ENCODE measurements around the gene TRIM26. TPM values are rescaled to one million over a fixed set of nuclear protein-coding genes. Genes with fewer than 3 reads are reported as not detected.

Gene TRIM26
- total and polyA plus RNA-seq, 2 donors (not counting 3 experiments of a cell fraction or from before 2014, with no cell fraction given), result 30.4 to 34.5 TPM

- Histone ChIP-seq H4K20me1 (replicated peaks; ENCODE audit: control insufficient read depth, extremely low read depth, insufficient read depth, low read length) (no peaks in the 10 kb centered on the region), H3K4me3 (replicated peaks in 1 of 3; ENCODE audit: insufficient read depth in 1 of 3, low read depth in 1 of 3, low read length in 3 of 3) (no peak overlapping the region), H3K27me3 (ENCODE audit: control insufficient read depth in 2 of 2, insufficient read depth in 2 of 2, low read length in 2 of 2) (peaks cover 32 to 61% of the 10 kb centered on the region in 2 experiments), H3K4me1 (ENCODE audit: control insufficient read depth, extremely low read depth, insufficient read depth, low read length) (no peaks in the 10 kb centered on the region), H3K27ac (ENCODE audit: insufficient read depth, low read depth, low read length) (no peak overlapping the region), H2AFZ (ENCODE audit: low read depth, low read length) (no peak overlapping the region), H3K4me2 (ENCODE audit: insufficient read depth, low read length) (no peak overlapping the region), H3K79me2 (ENCODE audit: control insufficient read depth, insufficient read depth, low read length) (no peaks in the 10 kb centered on the region), H3K9ac (replicated peaks; ENCODE audit: extremely low read depth, insufficient read depth, low read length) (no peak overlapping the region), H3K36me3 (ENCODE audit: control insufficient read depth in 2 of 2, extremely low read depth in 1 of 2, insufficient read depth in 2 of 2, low read length in 2 of 2) (no peaks in the 10 kb centered on the region), H3K9me3 (replicated peaks; ENCODE audit: control insufficient read depth, insufficient read depth, low read length) (no peaks in the 10 kb centered on the region), H3K9me1 (replicated peaks; ENCODE audit: control insufficient read depth, extremely low read depth, insufficient read depth, low read length) (no peaks in the 10 kb centered on the region)
- DNase-seq (ENCODE audit: low read depth, low spot score) (no peak), FAIRE-seq (no peak)
- POLR2A ChIA-PET, result no interaction called here
- CTCF ChIA-PET, result interaction anchor here (0.6 to 1.3 kb wide), 2 partner anchors 45 to 73 kb away, joined by 3 to 4 read pairs; no protein-coding TSS in a partner anchor
- intact Hi-C loops (cut with micrococcal nuclease), result loop anchor here (10.0 kb wide), 1 partner anchor 151 kb away; no protein-coding TSS in a partner anchor
- BruUV-seq (replicated peaks), result no TSS peak
- dilution Hi-C loops (cut with MboI; ENCODE audit: extremely low pct_ligation_motif_present, low sequenced_read_pairs), result no loop called here
- no peak for TF ChIP-seq JUN (IDR thresholded peaks at IDR 0.05; ENCODE audit: borderline replicate concordance, insufficient read depth, insufficient read length, low read depth)
- no peak for TF ChIP-seq POLR2A (IDR thresholded peaks at IDR 0.05; ENCODE audit: low read depth, low read length)
- no peak for TF ChIP-seq MAX (IDR thresholded peaks at IDR 0.05; ENCODE audit: insufficient read depth, insufficient read length)
- TF ChIP-seq POLR2AphosphoS5 (IDR thresholded peaks at IDR 0.05; ENCODE audit: insufficient read depth, low read depth, low read length), result no peak
- no peak for TF ChIP-seq FOS (IDR thresholded peaks at IDR 0.05; ENCODE audit: borderline replicate concordance, insufficient read depth, low read length)
- no peak for TF ChIP-seq MYC (IDR thresholded peaks at IDR 0.05; ENCODE audit: low read depth, low read length)
- no peak for TF ChIP-seq GATA2 (IDR thresholded peaks at IDR 0.05; ENCODE audit: insufficient read depth, insufficient read length, low read depth, low read length)
- TF ChIP-seq CTCF (IDR thresholded peaks at IDR 0.05; ENCODE audit: extremely low read depth in 1 of 2, insufficient read depth in 1 of 2, low read depth in 1 of 2, low read length in 2 of 2), result no peak
- TF ChIP-seq EZH2 (IDR thresholded peaks at IDR 0.05; ENCODE audit: borderline replicate concordance, low read depth, low read length, severe bottlenecking), result no peak
Measured at GRCh38 chr6:30175765-30176164, 37.4 kb downstream of the TRIM26 start.
